ENCODE measurements around the gene PLP2. TPM values are rescaled to one million over a fixed set of nuclear protein-coding genes. Genes with fewer than 3 reads are reported as not detected.

The PLP2 gene
- polyA plus RNA-seq, 1 donor (not counting 4 experiments of a cell fraction or from before 2014, with no cell fraction given), result 358 TPM

GRCh38 chrX:49162620-49163019 is 9.1 kb upstream of the PLP2 start, which contains the start of gene MAGIX:
Gene MAGIX (plus strand): TSS chrX:49162758. CDS start chrX:49162890, 132 bp downstream.
- Histone ChIP-seq H3K36me3 (ENCODE audit: control insufficient read depth in 2 of 2, extremely low read depth in 1 of 2, insufficient read depth in 2 of 2, low read length in 2 of 2) (no peaks in the 10 kb centered on the region), H3K4me1 (ENCODE audit: control insufficient read depth, extremely low read depth, insufficient read depth, low read length) (peaks cover 10% of the 10 kb centered on the region), H3K4me2 (ENCODE audit: control insufficient read depth, extremely low read depth, insufficient read depth, low read depth, low read length) (peak within 1 kb of the TSS; percentile 51), H3K79me2 (ENCODE audit: control insufficient read depth, insufficient read depth, low read length) (no peaks in the 10 kb centered on the region), H3K9me3 (ENCODE audit: control insufficient read depth, low read depth, low read length) (no peaks in the 10 kb centered on the region), H3K27ac (ENCODE audit: control insufficient read depth, insufficient read depth, low read length) (no peak within 1 kb of the TSS), H3K9ac (ENCODE audit: control insufficient read depth, extremely low read depth, insufficient read depth, low read length) (peak within 1 kb of the TSS; percentile 28), H4K20me1 (ENCODE audit: control insufficient read depth, extremely low read depth, insufficient read depth, low read length) (no peaks in the 10 kb centered on the region), H3K27me3 (ENCODE audit: control insufficient read depth, extremely low read depth, insufficient read depth, low read length) (no peaks in the 10 kb centered on the region), H2AFZ (ENCODE audit: control insufficient read depth, low read length) (peak within 1 kb of the TSS; percentile 58), H3K4me3 (ENCODE audit: control insufficient read depth in 2 of 3, extremely low read depth in 1 of 3, insufficient read depth in 2 of 3, low read depth in 1 of 3, low read length in 3 of 3) (peak within 1 kb of the TSS in 1 of 3 experiments; percentile 30), H3K9me1 (ENCODE audit: control insufficient read depth, extremely low read depth, insufficient read depth, low read length) (no peaks in the 10 kb centered on the region)
- FAIRE-seq (no peak), DNase-seq (ENCODE audit: low read depth, low spot score) (no peak)
- TF ChIP-seq CTCF (optimal IDR thresholded peaks at IDR 0.05 in 1 of 3, IDR thresholded peaks at IDR 0.05 in 1 of 3, conservative IDR thresholded peaks at IDR 0.05 in 1 of 3; ENCODE audit: extremely low read depth in 1 of 3, insufficient read depth in 2 of 3, low read length in 3 of 3) (no peak), EZH2 (IDR thresholded peaks at IDR 0.05; ENCODE audit: low read length) (no peak)
- dilution Hi-C loops (cut with MboI; ENCODE audit: extremely low pct_ligation_motif_present, low sequenced_read_pairs), result no loop called here

- FAIRE-seq (peak; percentile 73), DNase-seq (ENCODE audit: low read depth, low spot score) (no peak)
- no peaks in the 10 kb centered on the region for H3K27me3 ChIP-seq (ENCODE audit: control insufficient read depth, extremely low read depth, insufficient read depth, low read length)
- H3K9me3 ChIP-seq (ENCODE audit: control insufficient read depth, low read depth, low read length), result no peaks in the 10 kb centered on the region
- peaks cover 10% of the 10 kb centered on the region for H3K4me1 ChIP-seq (ENCODE audit: control insufficient read depth, extremely low read depth, insufficient read depth, low read length)
- H3K27ac ChIP-seq (ENCODE audit: control insufficient read depth, insufficient read depth, low read length), result peak overlapping the region; percentile 77
- no peaks in the 10 kb centered on the region for H3K36me3 ChIP-seq (ENCODE audit: control insufficient read depth in 2 of 2, extremely low read depth in 1 of 2, insufficient read depth in 2 of 2, low read length in 2 of 2)
- dilution Hi-C loops (cut with MboI; ENCODE audit: extremely low pct_ligation_motif_present, low sequenced_read_pairs), result no loop called here
- H3K79me2 ChIP-seq (ENCODE audit: control insufficient read depth, insufficient read depth, low read length), result no peaks in the 10 kb centered on the region
- H3K9ac ChIP-seq (ENCODE audit: control insufficient read depth, extremely low read depth, insufficient read depth, low read length), result peak overlapping the region; percentile 62
- TF ChIP-seq CTCF (optimal IDR thresholded peaks at IDR 0.05 in 1 of 3, IDR thresholded peaks at IDR 0.05 in 1 of 3, conservative IDR thresholded peaks at IDR 0.05 in 1 of 3; ENCODE audit: extremely low read depth in 1 of 3, insufficient read depth in 2 of 3, low read length in 3 of 3) (peak in 1 of 3 experiments; percentile 54), EZH2 (IDR thresholded peaks at IDR 0.05; ENCODE audit: low read length) (no peak)
- no peaks in the 10 kb centered on the region for H4K20me1 ChIP-seq (ENCODE audit: control insufficient read depth, extremely low read depth, insufficient read depth, low read length)
- H3K4me3 ChIP-seq (ENCODE audit: control insufficient read depth in 2 of 3, extremely low read depth in 1 of 3, insufficient read depth in 2 of 3, low read depth in 1 of 3, low read length in 3 of 3), result peak overlapping the region in 2 of 3 experiments; percentile 30 to 38
- H2AFZ ChIP-seq (ENCODE audit: control insufficient read depth, low read length), result peak overlapping the region; percentile 58
- H3K9me1 ChIP-seq (ENCODE audit: control insufficient read depth, extremely low read depth, insufficient read depth, low read length), result no peaks in the 10 kb centered on the region
- H3K4me2 ChIP-seq (ENCODE audit: control insufficient read depth, extremely low read depth, insufficient read depth, low read depth, low read length), result peak overlapping the region; percentile 51
Measured at GRCh38 chrX:49163555-49164419, 7.9 kb upstream of the PLP2 start.

Data from keratinocyte (primary cell).